IPS-18a (cell line): ENCODE data around the gene HPS1.

Experiments
- H3K27ac ChIP-seq: one replicate; pipeline ENCODE4 v1.5.1; 2013; ENCODE audit warnings: low read length
- H3K27me3 ChIP-seq: one replicate; pipeline ENCODE4 v1.6.1; 2013; ENCODE audit warnings: mild to moderate bottlenecking, low read length; ENCODE audit not compliant: control insufficient read depth, insufficient read depth
- H3K36me3 ChIP-seq: one replicate; pipeline ENCODE4 v1.6.1; 2013; ENCODE audit warnings: low read depth, low read length; ENCODE audit not compliant: control insufficient read depth
- H3K4me1 ChIP-seq: one replicate; pipeline ENCODE4 v1.6.1; 2013; ENCODE audit warnings: low read depth, low read length; ENCODE audit not compliant: control insufficient read depth
- H3K4me3 ChIP-seq: one replicate; pipeline ENCODE4 v1.5.1; 2013; ENCODE audit warnings: low read length
- H3K9ac ChIP-seq: one replicate; pipeline ENCODE4 v1.6.1; 2013; ENCODE audit warnings: mild to moderate bottlenecking, low read length, moderate library complexity
- H3K9me3 ChIP-seq: one replicate; pipeline ENCODE4 v1.6.1; 2013; ENCODE audit warnings: low read depth, low read length; ENCODE audit not compliant: control insufficient read depth

HPS1 gene

GRCh38 chr10:98477861-98478260 is 31.1 kb upstream of the HPS1 start:
- H3K4me1 ChIP-seq = no peaks in the 10 kb centered on the region
- H3K27me3 ChIP-seq = no peaks in the 10 kb centered on the region

GRCh38 chr10:98474628-98475027 is 27.9 kb upstream of the HPS1 start:
- Histone ChIP-seq H3K4me3 (no peak overlapping the region), H3K27me3 (no peaks in the 10 kb centered on the region), H3K9me3 (no peaks in the 10 kb centered on the region), H3K36me3 (no peaks in the 10 kb centered on the region), H3K9ac (no peak overlapping the region), H3K4me1 (peaks cover 18% of the 10 kb centered on the region), H3K27ac (no peak overlapping the region)

More at GRCh38 chr10:98477861-98478260, 31.1 kb upstream of the HPS1 start:
- no peak overlapping the region for H3K4me3 ChIP-seq
- no peaks in the 10 kb centered on the region for H3K9me3 ChIP-seq
- H3K9ac ChIP-seq = no peak overlapping the region
- H3K27ac ChIP-seq = no peak overlapping the region
- no peaks in the 10 kb centered on the region for H3K36me3 ChIP-seq

- H3K27ac ChIP-seq = no peak overlapping the region
- peaks cover 9% of the 10 kb centered on the region for H3K27me3 ChIP-seq
- no peaks in the 10 kb centered on the region for H3K9me3 ChIP-seq
- H3K4me1 ChIP-seq = peaks cover 19% of the 10 kb centered on the region
- no peak overlapping the region for H3K4me3 ChIP-seq
- H3K9ac ChIP-seq = no peak overlapping the region
- H3K36me3 ChIP-seq = no peaks in the 10 kb centered on the region
Observed at GRCh38 chr10:98472196-98472595, 25.5 kb upstream of the HPS1 start.

- H3K27ac ChIP-seq = no peak overlapping the region
- H3K27me3 ChIP-seq = peaks cover 9% of the 10 kb centered on the region
- no peak overlapping the region for H3K9ac ChIP-seq
- peaks cover 22% of the 10 kb centered on the region for H3K4me1 ChIP-seq
- H3K9me3 ChIP-seq = no peaks in the 10 kb centered on the region
- H3K36me3 ChIP-seq = no peaks in the 10 kb centered on the region
- no peak overlapping the region for H3K4me3 ChIP-seq
Observed at GRCh38 chr10:98470850-98471249, 24.1 kb upstream of the HPS1 start.

- Histone ChIP-seq H3K4me3 (no peak overlapping the region), H3K36me3 (no peaks in the 10 kb centered on the region), H3K9ac (no peak overlapping the region), H3K4me1 (peaks cover 22% of the 10 kb centered on the region), H3K27me3 (peaks cover 9% of the 10 kb centered on the region), H3K9me3 (no peaks in the 10 kb centered on the region), H3K27ac (no peak overlapping the region)
Observed at GRCh38 chr10:98469001-98469931, 22.5 kb upstream of the HPS1 start.

GRCh38 chr10:98467506-98468318 is 21.0 kb upstream of the HPS1 start:
- Histone ChIP-seq H3K9me3 (no peaks in the 10 kb centered on the region), H3K4me3 (peak overlapping the region; percentile 48), H3K4me1 (peaks cover 21% of the 10 kb centered on the region), H3K27ac (no peak overlapping the region), H3K36me3 (no peaks in the 10 kb centered on the region), H3K9ac (no peak overlapping the region), H3K27me3 (peaks cover 9% of the 10 kb centered on the region)

GRCh38 chr10:98466861-98467505 is 20.2 kb upstream of the HPS1 start:
- peaks cover 15% of the 10 kb centered on the region for H3K4me1 ChIP-seq
- H3K36me3 ChIP-seq = no peaks in the 10 kb centered on the region
- H3K9me3 ChIP-seq = no peaks in the 10 kb centered on the region
- peaks cover 9% of the 10 kb centered on the region for H3K27me3 ChIP-seq
- no peak overlapping the region for H3K27ac ChIP-seq
- no peak overlapping the region for H3K9ac ChIP-seq
- H3K4me3 ChIP-seq = no peak overlapping the region

- Histone ChIP-seq H3K4me3 (no peak overlapping the region), H3K9ac (no peak overlapping the region), H3K27me3 (peaks cover 9% of the 10 kb centered on the region), H3K27ac (no peak overlapping the region), H3K36me3 (no peaks in the 10 kb centered on the region), H3K9me3 (no peaks in the 10 kb centered on the region), H3K4me1 (peaks cover 7% of the 10 kb centered on the region)
Observed at GRCh38 chr10:98465866-98466265, 19.1 kb upstream of the HPS1 start.

- Histone ChIP-seq H3K9ac (no peak overlapping the region), H3K27ac (no peak overlapping the region), H3K9me3 (no peaks in the 10 kb centered on the region), H3K4me3 (no peak overlapping the region), H3K4me1 (peaks cover 4% of the 10 kb centered on the region), H3K27me3 (peaks cover 9% of the 10 kb centered on the region), H3K36me3 (no peaks in the 10 kb centered on the region)
Observed at GRCh38 chr10:98463976-98464754, 17.4 kb upstream of the HPS1 start.

- H3K27ac ChIP-seq = no peak overlapping the region
- H3K9ac ChIP-seq = no peak overlapping the region
- H3K4me1 ChIP-seq = peaks cover 6% of the 10 kb centered on the region
- no peaks in the 10 kb centered on the region for H3K27me3 ChIP-seq
- no peaks in the 10 kb centered on the region for H3K9me3 ChIP-seq
- H3K36me3 ChIP-seq = no peaks in the 10 kb centered on the region
- no peak overlapping the region for H3K4me3 ChIP-seq
Observed at GRCh38 chr10:98463016-98463415, 16.3 kb upstream of the HPS1 start.

GRCh38 chr10:98461500-98461842 is 14.7 kb upstream of the HPS1 start:
- Histone ChIP-seq H3K4me3 (no peak overlapping the region), H3K4me1 (peaks cover 17% of the 10 kb centered on the region), H3K9ac (no peak overlapping the region), H3K27ac (no peak overlapping the region), H3K27me3 (no peaks in the 10 kb centered on the region), H3K36me3 (no peaks in the 10 kb centered on the region), H3K9me3 (no peaks in the 10 kb centered on the region)
